HepG2 (cell line): Measurements from ENCODE around the gene NUTF2. TPM values are rescaled to one million over a fixed set of nuclear protein-coding genes. Genes with fewer than 3 reads are reported as not detected.

ENCODE experiments used
- AGO1 ChIP-seq: fragments of 200-400 bp; formaldehyde crosslinking; IDR thresholded peaks from 2 replicates; pipeline ENCODE4 v1.6.1; 2017; ENCODE audit warnings: mild to moderate bottlenecking, low read depth, low read length, moderate library complexity; ENCODE audit not compliant: poor library complexity, severe bottlenecking
- HOXD1 ChIP-seq: sonication (generic); formaldehyde crosslinking; IDR thresholded peaks from 2 replicates; pipeline ENCODE4 v1.5.0; 2020; ENCODE audit warnings: missing genetic modification reagents
- MIXL1 ChIP-seq: IDR thresholded peaks from 2 replicates; pipeline ENCODE4 v1.6.1; 2016
- PPARG ChIP-seq: conservative IDR thresholded peaks from 2 replicates; pipeline ENCODE4 v1.6.1; 2016; ENCODE audit warnings: missing biosample characterization, missing genetic modification reagents
- SRSF4 ChIP-seq: fragments of 200-400 bp; formaldehyde crosslinking; IDR thresholded peaks from one replicate; pipeline ENCODE4 v1.6.1; 2018; ENCODE audit warnings: mild to moderate bottlenecking, low read depth, low read length, moderate library complexity; ENCODE audit not compliant: poor library complexity, severe bottlenecking
- U2AF1 ChIP-seq: fragments of 200-400 bp; formaldehyde crosslinking; optimal IDR thresholded peaks from 2 replicates; pipeline ENCODE3; 2017; ENCODE audit warnings: mild to moderate bottlenecking, low read depth, low read length
- ZFP37 ChIP-seq: sonication (generic); formaldehyde crosslinking; IDR thresholded peaks from 2 replicates; pipeline ENCODE4 v1.4.0; 2020; ENCODE audit warnings: missing genetic modification reagents, borderline replicate concordance
- ZNF12 ChIP-seq: sonication (generic); formaldehyde crosslinking; IDR thresholded peaks from 2 replicates; pipeline ENCODE4 v1.5.0; 2020; ENCODE audit warnings: missing genetic modification reagents
- ZNF263 ChIP-seq: sonication (generic); formaldehyde crosslinking; IDR thresholded peaks from 2 replicates; pipeline ENCODE4 v1.4.0; 2020; ENCODE audit warnings: missing genetic modification reagents
- ZNF34 ChIP-seq: sonication (generic); formaldehyde crosslinking; IDR thresholded peaks from 2 replicates; pipeline ENCODE4 v1.4.0; 2020; ENCODE audit warnings: mild to moderate bottlenecking, missing genetic modification reagents, borderline replicate concordance
- ZNF670 ChIP-seq: sonication (generic); formaldehyde crosslinking; IDR thresholded peaks from 2 replicates; pipeline ENCODE4 v1.8.0; 2022; ENCODE audit warnings: mild to moderate bottlenecking, missing genetic modification reagents, borderline replicate concordance
- ZNF703 ChIP-seq: sonication (generic); formaldehyde crosslinking; IDR thresholded peaks from 2 replicates; pipeline ENCODE4 v1.5.1; 2020; ENCODE audit warnings: missing genetic modification reagents, mild to moderate bottlenecking, moderate library complexity, borderline replicate concordance
- ZNF883 ChIP-seq: sonication (generic); formaldehyde crosslinking; IDR thresholded peaks from 2 replicates; pipeline ENCODE4 v1.5.1; 2020; ENCODE audit warnings: mild to moderate bottlenecking, missing genetic modification reagents; ENCODE audit errors: not compliant biosample characterization
- polyA plus RNA-seq, 8 experiments: library from polyadenylated mRNA; depleted of rRNA in 3 of 8; stranded (reverse) in 7 of 8; unstranded in 1 of 8; fragments of >200 nt; fragmentation: Illumina TruSeq in 4 of 8; extraction: Trizol in 4 of 8; gene quantifications; 2 replicates each; pipeline versions ENCODE4 v1.2.1 to v1.2.3, GENCODE V29; 2011 to 2016; ENCODE audit warnings: low read depth in 4 of 8, missing spikeins in 1 of 8, mixed read lengths in 1 of 8; ENCODE audit not compliant: insufficient read depth in 1 of 8
- total RNA-seq, 5 experiments: library from RNA; depleted of rRNA; stranded (reverse); fragments of >200 nt; fragmentation: Illumina TruSeq; extraction: Trizol; gene quantifications; 2 replicates each; pipeline ENCODE4 v1.2.3, GENCODE V29; 2016; ENCODE audit warnings: low read depth in 1 of 5
- TF ChIP-seq, protein P1 (sequence below): IDR thresholded peaks from 2 replicates; pipeline ENCODE4 v1.6.1; 2012; ENCODE audit warnings: low read depth, low read length, improper control_type of control experiment
- TF ChIP-seq, protein P2 (sequence below): sonication (generic); formaldehyde crosslinking; IDR thresholded peaks from 2 replicates; pipeline ENCODE4 v1.4.0; 2020; ENCODE audit warnings: missing genetic modification reagents
- TF ChIP-seq, protein P3 (sequence below): IDR thresholded peaks from 2 replicates; pipeline ENCODE4 v1.4.0; 2020; ENCODE audit warnings: mild to moderate bottlenecking, missing genetic modification reagents
- TF ChIP-seq, protein P4 (sequence below): sonication (generic); formaldehyde crosslinking; IDR thresholded peaks from 2 replicates; pipeline ENCODE4 v1.4.0; 2020; ENCODE audit warnings: missing genetic modification reagents

NUTF2 gene
- total and polyA plus RNA-seq, 2 of the 13 experiments (the other 11 are each of a cell fraction or from before 2014, with no cell fraction given) = 168 to 214 TPM

DNA sequence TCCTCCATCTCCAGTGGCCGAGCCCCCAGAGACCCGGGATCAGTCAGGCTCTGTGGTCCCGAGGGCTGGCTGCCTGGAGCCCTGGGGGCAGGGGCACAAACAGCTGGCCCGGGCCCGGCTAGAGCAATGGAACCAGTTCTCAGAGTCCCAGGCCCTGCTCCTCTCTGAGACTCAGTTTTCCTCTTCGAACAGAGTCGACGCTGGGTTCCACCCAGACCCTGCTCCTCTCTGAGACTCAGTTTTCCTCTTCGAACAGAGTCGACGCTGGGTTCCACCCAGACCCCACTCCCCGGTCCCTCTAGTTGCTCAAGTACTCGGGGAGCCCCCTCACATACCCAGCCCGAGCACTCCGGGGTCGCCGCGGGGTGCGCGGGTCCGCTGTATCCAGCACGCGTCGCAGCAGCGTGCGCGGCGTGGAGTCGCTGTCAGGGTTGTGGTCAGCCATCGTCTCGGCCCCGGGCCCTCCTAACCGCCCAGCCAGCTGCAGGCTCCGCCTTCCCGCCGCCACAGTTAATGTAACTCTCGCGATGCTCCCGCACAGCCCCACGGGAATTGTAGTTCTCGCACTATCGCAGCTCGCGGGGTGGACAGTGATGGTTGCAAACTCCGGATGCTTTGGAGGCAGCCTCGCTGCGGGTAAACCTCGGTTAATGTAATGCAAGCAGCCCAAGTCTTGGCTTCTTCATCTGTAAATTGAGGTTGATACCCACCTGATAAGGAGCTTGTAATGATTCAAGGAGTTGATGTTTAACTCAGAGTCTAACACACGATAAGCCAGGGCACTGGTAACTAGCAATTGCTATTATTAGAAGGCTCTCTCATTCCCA is 13.1 kb upstream of the NUTF2 start (continued):
- TF ChIP-seq, protein P1, sequence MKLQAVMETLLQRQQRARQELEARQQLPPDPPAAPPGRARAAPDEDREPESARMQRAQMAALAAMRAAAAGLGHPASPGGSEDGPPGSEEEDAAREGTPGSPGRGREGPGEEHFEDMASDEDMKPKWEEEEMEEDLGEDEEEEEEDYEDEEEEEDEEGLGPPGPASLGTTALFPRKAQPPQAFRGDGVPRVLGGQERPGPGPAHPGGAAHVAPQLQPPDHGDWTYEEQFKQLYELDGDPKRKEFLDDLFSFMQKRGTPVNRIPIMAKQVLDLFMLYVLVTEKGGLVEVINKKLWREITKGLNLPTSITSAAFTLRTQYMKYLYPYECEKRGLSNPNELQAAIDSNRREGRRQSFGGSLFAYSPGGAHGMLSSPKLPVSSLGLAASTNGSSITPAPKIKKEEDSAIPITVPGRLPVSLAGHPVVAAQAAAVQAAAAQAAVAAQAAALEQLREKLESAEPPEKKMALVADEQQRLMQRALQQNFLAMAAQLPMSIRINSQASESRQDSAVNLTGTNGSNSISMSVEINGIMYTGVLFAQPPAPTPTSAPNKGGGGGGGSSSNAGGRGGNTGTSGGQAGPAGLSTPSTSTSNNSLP = no peak
- no peak for TF ChIP-seq U2AF1
- no peak for TF ChIP-seq AGO1
- TF ChIP-seq ZFP37 (CRISPR knock-in tag) = peak; percentile 50; the same call in 1 of the 2 replicates
- TF ChIP-seq PPARG (CRISPR knock-in tag) = peak; percentile 55; the same call in 1 of the 2 replicates
- TF ChIP-seq ZNF670 (CRISPR knock-in tag) = peak; percentile 75; the same call in 1 of the 2 replicates
- TF ChIP-seq, protein P2, sequence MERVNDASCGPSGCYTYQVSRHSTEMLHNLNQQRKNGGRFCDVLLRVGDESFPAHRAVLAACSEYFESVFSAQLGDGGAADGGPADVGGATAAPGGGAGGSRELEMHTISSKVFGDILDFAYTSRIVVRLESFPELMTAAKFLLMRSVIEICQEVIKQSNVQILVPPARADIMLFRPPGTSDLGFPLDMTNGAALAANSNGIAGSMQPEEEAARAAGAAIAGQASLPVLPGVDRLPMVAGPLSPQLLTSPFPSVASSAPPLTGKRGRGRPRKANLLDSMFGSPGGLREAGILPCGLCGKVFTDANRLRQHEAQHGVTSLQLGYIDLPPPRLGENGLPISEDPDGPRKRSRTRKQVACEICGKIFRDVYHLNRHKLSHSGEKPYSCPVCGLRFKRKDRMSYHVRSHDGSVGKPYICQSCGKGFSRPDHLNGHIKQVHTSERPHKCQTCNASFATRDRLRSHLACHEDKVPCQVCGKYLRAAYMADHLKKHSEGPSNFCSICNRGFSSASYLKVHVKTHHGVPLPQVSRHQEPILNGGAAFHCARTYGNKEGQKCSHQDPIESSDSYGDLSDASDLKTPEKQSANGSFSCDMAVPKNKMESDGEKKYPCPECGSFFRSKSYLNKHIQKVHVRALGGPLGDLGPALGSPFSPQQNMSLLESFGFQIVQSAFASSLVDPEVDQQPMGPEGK (CRISPR knock-in tag) = no peak; the same call in 1 of the 2 replicates
- TF ChIP-seq ZNF883 (CRISPR knock-in tag) = no peak
- TF ChIP-seq MIXL1 (CRISPR knock-in tag) = peak; percentile 83; the same call in 1 of the 2 replicates
- TF ChIP-seq ZNF34 (CRISPR knock-in tag) = 0 out of 2 replicates have a peak, but pooled peaks have one; percentile 38
- TF ChIP-seq HOXD1 (CRISPR knock-in tag) = no peak
- TF ChIP-seq, protein P3, sequence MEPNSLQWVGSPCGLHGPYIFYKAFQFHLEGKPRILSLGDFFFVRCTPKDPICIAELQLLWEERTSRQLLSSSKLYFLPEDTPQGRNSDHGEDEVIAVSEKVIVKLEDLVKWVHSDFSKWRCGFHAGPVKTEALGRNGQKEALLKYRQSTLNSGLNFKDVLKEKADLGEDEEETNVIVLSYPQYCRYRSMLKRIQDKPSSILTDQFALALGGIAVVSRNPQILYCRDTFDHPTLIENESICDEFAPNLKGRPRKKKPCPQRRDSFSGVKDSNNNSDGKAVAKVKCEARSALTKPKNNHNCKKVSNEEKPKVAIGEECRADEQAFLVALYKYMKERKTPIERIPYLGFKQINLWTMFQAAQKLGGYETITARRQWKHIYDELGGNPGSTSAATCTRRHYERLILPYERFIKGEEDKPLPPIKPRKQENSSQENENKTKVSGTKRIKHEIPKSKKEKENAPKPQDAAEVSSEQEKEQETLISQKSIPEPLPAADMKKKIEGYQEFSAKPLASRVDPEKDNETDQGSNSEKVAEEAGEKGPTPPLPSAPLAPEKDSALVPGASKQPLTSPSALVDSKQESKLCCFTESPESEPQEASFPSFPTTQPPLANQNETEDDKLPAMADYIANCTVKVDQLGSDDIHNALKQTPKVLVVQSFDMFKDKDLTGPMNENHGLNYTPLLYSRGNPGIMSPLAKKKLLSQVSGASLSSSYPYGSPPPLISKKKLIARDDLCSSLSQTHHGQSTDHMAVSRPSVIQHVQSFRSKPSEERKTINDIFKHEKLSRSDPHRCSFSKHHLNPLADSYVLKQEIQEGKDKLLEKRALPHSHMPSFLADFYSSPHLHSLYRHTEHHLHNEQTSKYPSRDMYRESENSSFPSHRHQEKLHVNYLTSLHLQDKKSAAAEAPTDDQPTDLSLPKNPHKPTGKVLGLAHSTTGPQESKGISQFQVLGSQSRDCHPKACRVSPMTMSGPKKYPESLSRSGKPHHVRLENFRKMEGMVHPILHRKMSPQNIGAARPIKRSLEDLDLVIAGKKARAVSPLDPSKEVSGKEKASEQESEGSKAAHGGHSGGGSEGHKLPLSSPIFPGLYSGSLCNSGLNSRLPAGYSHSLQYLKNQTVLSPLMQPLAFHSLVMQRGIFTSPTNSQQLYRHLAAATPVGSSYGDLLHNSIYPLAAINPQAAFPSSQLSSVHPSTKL (CRISPR knock-in tag) = peak; percentile 26; the same call in 1 of the 2 replicates
- TF ChIP-seq ZNF263 (CRISPR knock-in tag) = peak; percentile 27; the same call in 1 of the 2 replicates
- TF ChIP-seq, protein P4, sequence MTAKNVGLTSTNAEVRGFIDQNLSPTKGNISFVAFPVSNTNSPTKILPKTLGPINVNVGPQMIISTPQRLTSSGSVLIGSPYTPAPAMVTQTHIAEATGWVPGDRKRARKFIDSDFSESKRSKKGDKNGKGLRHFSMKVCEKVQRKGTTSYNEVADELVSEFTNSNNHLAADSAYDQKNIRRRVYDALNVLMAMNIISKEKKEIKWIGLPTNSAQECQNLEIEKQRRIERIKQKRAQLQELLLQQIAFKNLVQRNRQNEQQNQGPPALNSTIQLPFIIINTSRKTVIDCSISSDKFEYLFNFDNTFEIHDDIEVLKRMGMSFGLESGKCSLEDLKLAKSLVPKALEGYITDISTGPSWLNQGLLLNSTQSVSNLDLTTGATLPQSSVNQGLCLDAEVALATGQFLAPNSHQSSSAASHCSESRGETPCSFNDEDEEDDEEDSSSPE (CRISPR knock-in tag) = peak; percentile 98
- no peak for TF ChIP-seq SRSF4
- TF ChIP-seq ZNF12 (CRISPR knock-in tag) = no peak
- TF ChIP-seq ZNF703 (CRISPR knock-in tag) = peak; percentile 86; the same call in 1 of the 2 replicates
